ENCODE results near the gene VPS45. TPM values are rescaled to one million over a fixed set of nuclear protein-coding genes. Genes with fewer than 3 reads are reported as not detected.
"Not testable (repeated sequence)": the region's sequence is repeated elsewhere in the genome, so short reads cannot be mapped to it uniquely, and the experiment has no call there.

Gene VPS45, protein sequence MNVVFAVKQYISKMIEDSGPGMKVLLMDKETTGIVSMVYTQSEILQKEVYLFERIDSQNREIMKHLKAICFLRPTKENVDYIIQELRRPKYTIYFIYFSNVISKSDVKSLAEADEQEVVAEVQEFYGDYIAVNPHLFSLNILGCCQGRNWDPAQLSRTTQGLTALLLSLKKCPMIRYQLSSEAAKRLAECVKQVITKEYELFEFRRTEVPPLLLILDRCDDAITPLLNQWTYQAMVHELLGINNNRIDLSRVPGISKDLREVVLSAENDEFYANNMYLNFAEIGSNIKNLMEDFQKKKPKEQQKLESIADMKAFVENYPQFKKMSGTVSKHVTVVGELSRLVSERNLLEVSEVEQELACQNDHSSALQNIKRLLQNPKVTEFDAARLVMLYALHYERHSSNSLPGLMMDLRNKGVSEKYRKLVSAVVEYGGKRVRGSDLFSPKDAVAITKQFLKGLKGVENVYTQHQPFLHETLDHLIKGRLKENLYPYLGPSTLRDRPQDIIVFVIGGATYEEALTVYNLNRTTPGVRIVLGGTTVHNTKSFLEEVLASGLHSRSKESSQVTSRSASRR
- 31.3 and 33.8 TPM in 2 replicates for total RNA-seq

GRCh38 chr1:150067184-150068108, at the start of gene VPS45:
TSS of gene VPS45 (plus strand) at chr1:150067776. CDS start at chr1:150067858, 82 bp downstream.
- intact Hi-C loops (cut with micrococcal nuclease) = loop anchor here (1.0 kb wide), 7 partner anchors 58 to 296 kb away; partner anchors contain the start of genes BOLA1 and SF3B4

- intact Hi-C loops (cut with micrococcal nuclease) = no loop called here
These were observed 49.4 kb upstream of the VPS45 start for GRCh38 chr1:150018165-150018564.

GRCh38 chr1:150020711-150021110, 46.9 kb upstream of the VPS45 start:
- intact Hi-C loops (cut with micrococcal nuclease) = no loop called here

DNA sequence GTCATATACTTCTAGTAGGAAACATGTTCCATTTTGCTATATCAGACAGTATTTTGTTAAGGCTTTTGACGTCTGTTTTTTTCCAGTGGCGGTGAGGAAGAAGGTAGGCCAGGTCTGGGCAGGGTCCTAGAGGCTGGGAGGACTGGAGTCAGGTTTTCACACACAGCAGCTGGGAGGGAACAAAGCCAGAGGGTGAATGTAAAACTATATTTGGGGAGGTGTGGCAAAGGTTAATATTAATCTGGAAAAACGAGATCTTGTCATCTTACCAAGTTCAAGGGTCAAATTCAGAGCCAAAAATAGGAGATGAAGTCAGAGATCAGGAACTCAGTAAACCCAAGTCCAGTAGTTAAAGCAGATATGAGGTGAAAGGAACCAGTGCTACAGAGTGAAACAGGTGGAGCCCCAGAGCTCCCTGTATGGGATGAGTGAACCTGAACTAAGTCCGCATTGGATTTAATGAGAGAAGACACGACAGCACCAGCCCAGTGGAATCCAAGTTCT, 46.3 kb upstream of the VPS45 start:
- intact Hi-C loops (cut with micrococcal nuclease) = no loop called here

- intact Hi-C loops (cut with micrococcal nuclease) = no loop called here
These were observed 45.2 kb upstream of the VPS45 start for GRCh38 chr1:150022357-150022756.

- intact Hi-C loops (cut with micrococcal nuclease) = no loop called here
These were observed 43.4 kb upstream of the VPS45 start for GRCh38 chr1:150024156-150024555.

DNA sequence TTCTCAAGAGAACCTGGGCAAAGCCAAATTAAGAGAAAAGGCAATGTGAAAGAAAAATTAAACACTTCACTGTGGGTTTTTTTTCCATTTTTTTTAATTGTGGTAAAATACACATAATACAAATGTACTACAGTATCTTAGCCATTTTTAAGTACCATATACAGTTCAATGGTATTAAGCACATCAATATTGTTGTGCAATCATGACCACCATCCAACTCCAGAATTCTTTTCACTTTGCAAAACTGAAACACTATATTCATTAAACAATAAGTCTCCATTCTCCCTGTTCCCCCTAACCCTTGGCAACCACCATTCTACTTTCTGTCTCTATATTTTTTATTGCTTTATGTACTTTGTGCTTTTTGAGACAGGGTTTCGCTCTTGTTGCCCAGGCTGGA, 39.3 kb upstream of the VPS45 start:
- intact Hi-C loops (cut with micrococcal nuclease) = no loop called here

DNA sequence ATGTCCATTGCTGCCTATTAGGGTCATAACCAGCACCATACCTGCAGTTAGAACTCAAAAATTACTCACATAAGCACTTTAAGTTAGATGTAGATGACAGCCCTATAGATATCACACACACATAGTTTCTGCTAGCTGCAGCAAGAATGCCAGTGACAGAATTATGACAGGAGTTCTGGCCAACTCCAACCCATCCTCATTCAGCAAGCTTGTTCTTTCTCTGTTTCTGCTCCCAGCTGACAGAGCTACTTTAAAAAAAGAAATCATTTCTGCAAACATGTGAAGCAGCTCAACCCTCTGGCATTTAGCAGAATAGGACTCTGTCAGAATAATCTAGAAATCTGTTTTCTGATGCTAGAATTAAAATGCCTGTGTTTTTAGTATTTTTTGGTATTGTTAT, 33.2 kb upstream of the VPS45 start:
- intact Hi-C loops (cut with micrococcal nuclease) = no loop called here

DNA sequence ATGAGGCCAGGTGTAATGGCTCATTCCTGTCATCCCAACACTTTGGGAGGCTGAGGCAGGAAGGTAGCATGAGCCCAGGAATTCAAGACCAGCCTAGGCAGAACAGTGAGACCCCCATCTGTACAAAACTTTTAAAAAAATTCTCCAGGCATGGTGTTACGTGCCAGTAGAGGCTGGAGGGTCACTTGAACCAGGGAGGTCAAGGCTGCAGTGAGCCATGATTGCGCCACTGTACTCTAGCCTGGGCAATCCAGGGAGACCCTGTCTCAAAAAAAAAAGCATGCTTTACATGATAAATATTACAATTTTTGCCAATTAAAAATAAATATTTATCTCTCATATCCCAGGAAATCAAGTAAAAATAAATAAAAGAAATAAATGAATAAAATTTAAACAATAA, 17.6 kb upstream of the VPS45 start:
- intact Hi-C loops (cut with micrococcal nuclease) = loop anchor here (1.0 to 2.0 kb wide), 4 partner anchors 88 to 162 kb away; partner anchors contain the start of gene BOLA1

DNA sequence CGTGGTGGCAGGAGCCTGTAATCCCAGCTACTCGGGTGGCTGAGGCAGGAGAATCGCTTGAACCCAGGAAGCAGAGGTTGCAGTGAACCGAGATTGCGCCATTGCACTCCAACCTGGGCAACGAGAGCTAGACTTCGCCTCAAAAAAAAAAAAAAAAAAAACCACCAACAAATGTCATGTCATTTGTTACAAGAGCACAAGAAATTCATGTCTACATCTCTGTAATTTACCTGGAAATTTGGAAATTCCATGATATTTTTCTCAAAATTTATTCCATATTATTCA, 16.5 kb upstream of the VPS45 start:
- intact Hi-C loops (cut with micrococcal nuclease) = loop anchor here (2.0 kb wide), 1 partner anchor 136 kb away; no protein-coding TSS in a partner anchor

DNA sequence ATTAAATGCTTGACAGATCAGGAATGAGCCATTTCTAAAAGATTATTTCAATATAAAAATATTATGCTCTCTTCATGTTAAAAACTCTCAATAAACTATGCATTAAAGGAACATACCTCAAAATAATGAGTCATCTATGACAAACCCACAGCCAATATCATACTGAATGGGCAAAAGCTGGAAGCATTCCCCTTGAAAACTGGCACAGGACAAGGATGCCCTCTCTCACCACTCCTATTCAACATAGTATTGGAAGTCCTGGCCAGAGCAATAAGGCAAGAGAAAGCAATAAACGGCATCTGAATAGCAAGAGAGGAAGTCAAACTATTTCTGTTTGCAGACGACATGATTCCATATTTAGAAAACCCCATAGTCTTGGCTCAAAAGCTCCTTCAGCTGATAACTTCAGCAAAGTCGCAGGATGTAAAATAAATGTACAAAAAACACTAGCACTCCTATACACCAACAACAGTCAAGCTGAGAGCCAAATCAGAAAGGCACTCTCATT, 15.6 kb upstream of the VPS45 start:
- intact Hi-C loops (cut with micrococcal nuclease) = loop anchor here (2.0 kb wide), 1 partner anchor 135 kb away; no protein-coding TSS in a partner anchor

GRCh38 chr1:150053926-150054325, 13.7 kb upstream of the VPS45 start:
- intact Hi-C loops (cut with micrococcal nuclease) = no loop called here

- intact Hi-C loops (cut with micrococcal nuclease) = not testable (repeated sequence)
These were observed 12.1 kb upstream of the VPS45 start for GRCh38 chr1:150055507-150055906.

DNA sequence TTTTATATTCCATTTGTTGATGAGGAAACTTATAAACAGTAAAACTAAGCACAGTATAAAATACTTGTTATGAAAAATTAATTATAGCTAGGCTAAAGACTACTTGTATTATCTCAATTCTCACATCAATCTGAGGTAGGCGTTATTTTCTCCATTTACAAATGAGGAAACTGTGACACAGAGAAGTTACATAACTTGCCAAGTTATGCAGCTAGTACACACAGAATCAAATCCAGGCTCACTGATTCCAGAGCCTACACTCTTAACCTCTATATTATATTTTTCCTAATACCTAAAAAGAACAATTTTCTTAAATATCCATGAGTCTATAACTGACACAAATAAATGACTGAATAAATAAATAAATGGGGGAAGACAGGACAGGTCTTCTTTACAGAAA, 11.2 kb upstream of the VPS45 start:
- intact Hi-C loops (cut with micrococcal nuclease) = no loop called here

DNA sequence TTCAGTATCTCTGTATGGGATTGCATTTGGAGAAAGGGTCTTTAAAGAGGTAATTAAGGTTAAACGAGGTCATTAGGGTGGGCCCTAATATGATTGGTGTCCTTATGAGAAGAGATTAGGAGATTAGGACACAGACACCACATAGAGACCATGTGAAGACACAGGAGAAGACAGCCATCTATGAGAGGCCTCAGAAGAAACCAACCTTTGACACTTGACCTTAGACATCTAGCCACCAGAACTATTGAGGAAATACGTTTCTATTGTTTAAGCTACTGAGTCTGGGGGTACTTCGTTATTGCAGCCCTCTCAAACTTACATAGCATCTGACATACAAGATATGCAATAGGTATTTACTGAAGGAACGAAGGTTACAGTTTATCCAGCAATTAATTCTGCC, 7.3 kb upstream of the VPS45 start:
- intact Hi-C loops (cut with micrococcal nuclease) = no loop called here

DNA sequence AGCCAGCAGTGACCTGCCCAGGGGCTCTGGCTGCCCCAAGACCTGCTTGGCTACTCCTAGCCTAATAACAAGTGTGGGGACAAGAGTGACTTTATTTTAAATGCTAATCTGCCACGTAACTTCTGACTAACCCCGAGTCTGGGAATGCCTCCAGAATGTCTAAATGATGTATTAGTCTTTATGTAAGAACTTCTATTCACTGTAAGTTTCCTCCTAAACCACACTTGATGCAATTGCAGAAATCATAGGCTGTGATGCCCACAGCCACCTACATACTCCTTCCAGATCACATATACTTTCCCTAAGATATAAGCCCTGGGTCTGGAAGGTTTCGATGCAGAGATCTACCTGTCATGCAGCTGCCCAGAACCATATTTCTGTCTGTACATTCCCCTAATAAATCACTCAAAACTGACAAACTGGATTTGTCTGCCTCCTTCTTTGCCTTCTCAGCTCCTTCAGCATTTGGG, 5.9 kb upstream of the VPS45 start:
- intact Hi-C loops (cut with micrococcal nuclease) = no loop called here

DNA sequence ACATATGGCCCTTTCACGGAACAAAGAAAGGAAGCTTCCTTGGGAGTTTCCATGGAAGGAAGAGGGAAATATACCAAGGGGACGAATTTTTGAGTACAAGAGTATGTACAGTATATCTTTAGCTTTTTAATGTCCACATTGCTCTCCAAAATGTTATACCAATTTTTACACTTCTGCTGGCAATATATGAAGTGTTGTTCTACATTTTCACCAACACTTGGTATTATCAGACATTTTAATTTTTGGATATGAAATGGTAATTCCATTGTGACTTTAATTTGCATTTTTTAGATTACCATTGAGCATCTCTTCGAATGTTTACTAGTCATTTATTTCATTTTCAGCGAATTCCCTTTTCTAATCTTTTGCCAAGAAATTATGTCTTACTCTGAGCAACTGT, 5.5 kb upstream of the VPS45 start:
- intact Hi-C loops (cut with micrococcal nuclease) = no loop called here

DNA sequence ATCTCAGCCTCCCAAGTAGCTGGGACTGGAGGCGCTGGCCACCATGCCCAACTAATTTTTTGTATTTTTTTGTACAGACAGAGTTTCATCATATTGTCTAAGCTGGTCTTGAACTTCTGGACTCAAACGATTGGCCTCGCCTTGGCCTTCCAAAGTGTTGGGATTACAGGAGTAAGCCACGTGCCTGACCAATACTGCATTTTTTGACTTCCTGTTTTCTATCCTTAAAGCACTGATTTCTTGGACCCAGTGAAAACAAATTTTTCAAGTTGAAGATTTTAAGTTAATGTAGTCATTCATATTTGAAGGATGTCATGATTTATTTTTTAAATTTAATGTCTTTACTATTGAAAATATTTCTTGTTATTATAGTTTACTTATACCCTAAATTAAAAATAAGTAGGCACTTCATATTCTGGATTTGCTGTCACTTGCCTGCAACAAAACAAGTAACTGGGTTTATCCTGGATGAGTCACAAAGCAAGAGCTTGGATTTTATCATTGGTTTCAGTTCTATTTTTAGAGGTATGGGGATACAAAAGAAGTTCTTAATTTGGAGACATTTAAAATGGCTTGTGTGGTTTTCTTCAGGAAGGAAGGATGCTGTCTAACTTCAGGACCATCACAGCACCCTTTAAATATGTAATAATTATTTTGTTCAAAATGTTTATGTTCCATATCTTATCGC, 2.2 kb upstream of the VPS45 start:
- intact Hi-C loops (cut with micrococcal nuclease) = no loop called here

- intact Hi-C loops (cut with micrococcal nuclease) = no loop called here
These were observed 1.2 kb upstream of the VPS45 start for GRCh38 chr1:150066328-150066727.

GRCh38 chr1:150066838-150067183, 765 bp upstream of the VPS45 start:
- intact Hi-C loops (cut with micrococcal nuclease) = loop anchor here (1.0 kb wide), 6 partner anchors 58 to 296 kb away; partner anchors contain the start of genes BOLA1 and SF3B4

GRCh38 chr1:150068109-150068435, 496 bp downstream of the VPS45 start:
- intact Hi-C loops (cut with micrococcal nuclease) = loop anchor here (1.0 kb wide), 1 partner anchor 153 kb away; no protein-coding TSS in a partner anchor

Data from T-helper 1 cell treated with Interleukin-12 subunit alpha and Interleukin-12 subunit beta and Interleukin-4 antibody, amounts not matched to agents 30 ng/mL and 1 ng/mL, for 36 hours (primary cell).